HG03159 (cell line): ENCODE measurements around the gene FSTL4.

Experiments
- ATAC-seq: cut with Tn5 transposase; IDR thresholded peaks from one replicate; pipeline ENCODE4 v1.9.1; 2021; ENCODE audit warnings: mild to moderate bottlenecking, moderate library complexity; ENCODE audit not compliant: unreplicated experiment

Gene FSTL4

GRCh38 chr5:133520991-133521706 is 91.2 kb downstream of the FSTL4 start:
- ATAC-seq = no peak

DNA sequence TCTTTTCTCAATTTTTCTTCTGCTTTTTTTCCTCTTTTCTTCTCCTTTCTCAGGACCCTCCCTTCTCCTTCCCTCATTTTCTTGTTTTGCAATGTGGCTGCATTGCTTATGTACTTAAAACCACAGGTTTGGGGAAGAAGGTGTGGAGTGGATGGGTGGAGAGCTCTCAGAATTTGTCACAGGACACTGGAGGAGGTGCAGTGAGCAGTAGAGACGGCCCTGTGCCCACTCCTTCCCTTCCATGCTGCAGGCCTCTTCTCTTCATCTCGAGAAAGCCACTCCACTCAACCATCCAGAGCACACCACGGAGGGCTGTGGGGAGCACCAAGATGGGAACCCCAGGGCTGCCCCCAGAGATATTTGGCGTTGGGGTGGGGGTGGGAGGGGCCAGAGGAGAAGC is 92.3 kb downstream of the FSTL4 start:
- ATAC-seq = no peak

DNA sequence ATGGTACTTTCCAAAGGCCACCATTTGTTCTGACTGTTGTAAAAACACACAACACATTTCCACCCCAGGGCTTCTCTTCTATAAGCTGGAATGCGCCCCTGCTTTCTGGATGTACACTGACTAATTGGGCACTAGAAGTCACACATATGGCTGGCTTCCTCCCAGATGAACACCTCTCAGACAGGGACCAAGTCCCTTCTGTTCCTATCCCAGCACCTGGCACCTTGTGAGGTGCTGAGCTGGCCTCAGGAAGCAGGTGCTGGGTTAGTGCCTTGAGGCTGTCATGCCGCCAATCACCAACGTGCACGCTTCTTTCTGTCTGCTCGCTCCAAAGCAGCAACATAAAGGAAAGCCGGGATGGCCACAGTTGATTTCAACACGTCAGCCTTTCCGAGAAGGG is 93.2 kb downstream of the FSTL4 start:
- no peak for ATAC-seq

- ATAC-seq = no peak
Measured at GRCh38 chr5:133514456-133514855, 97.9 kb downstream of the FSTL4 start.

- no peak for ATAC-seq
Measured at GRCh38 chr5:133512896-133513295, 99.4 kb downstream of the FSTL4 start.

DNA sequence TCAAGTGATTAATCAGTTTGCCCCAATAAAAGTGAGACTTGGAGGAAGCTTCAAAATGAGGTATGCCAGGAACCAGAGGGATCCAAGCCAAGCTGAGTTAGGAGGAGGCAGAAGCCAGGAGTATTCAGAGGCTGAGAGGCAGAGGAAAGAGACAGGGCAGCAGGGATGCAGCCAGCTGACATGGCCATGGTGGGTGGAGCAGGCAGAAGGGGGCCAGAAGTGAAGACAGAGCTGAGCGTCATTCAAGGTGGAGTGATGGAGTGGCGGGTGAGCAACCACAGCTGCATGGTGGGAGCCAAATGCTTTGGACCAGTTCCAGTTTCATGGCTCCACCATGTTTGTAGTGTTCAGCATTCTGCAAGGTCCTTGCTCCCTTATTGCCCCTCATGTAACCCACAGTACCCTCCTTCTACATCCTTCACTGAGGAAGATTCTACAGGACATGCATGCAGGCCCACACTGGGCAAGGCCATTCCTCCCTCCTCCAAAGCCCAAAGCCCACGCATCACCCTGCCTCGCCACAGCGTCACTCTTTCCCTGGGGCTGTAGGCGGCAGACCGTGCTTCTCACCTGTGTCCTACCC is 100.6 kb downstream of the FSTL4 start:
- ATAC-seq = no peak

GRCh38 chr5:133510634-133511262 is 101.6 kb downstream of the FSTL4 start:
- ATAC-seq = no peak

GRCh38 chr5:133509742-133510079 is 102.6 kb downstream of the FSTL4 start:
- ATAC-seq = no peak

GRCh38 chr5:133508845-133509741 is 103.2 kb downstream of the FSTL4 start:
- no peak for ATAC-seq

DNA sequence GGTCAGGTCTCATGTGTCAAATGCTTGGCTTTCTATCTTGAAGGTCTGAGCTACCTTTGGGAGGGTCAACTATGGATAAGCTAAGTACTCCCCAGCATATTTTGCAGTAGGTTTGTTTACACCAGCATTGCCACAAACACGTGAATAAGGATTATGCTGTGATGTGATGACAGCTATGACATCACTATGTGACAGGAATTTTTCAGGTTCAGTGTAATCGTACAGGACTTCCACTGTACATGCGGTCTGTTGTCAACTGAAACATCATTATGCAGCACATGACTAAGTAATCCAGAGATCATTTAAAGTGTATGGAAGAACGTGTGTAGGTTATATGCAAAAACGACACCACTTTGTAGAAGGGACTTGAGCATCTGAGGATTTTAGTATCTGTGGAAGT is 104.0 kb downstream of the FSTL4 start:
- ATAC-seq = no peak

DNA sequence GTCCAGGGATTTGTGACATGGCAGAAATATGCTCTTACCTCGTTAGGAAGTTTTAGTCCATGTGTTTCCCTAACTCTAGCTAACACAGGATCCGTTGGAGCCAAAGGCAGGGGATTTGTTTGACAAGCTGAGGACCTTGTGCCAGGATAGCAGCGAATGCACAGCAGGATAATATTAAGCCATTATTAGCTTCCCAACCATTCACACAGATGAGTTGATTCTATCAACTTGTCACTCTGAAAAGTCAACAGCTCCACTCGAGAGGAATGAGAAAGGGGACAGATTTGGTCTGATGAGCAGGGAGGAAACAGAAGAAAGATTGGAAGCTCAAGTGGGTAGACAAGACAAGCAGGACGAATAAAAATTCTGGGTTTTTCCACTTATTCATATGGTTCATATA is 106.2 kb downstream of the FSTL4 start:
- ATAC-seq = no peak

DNA sequence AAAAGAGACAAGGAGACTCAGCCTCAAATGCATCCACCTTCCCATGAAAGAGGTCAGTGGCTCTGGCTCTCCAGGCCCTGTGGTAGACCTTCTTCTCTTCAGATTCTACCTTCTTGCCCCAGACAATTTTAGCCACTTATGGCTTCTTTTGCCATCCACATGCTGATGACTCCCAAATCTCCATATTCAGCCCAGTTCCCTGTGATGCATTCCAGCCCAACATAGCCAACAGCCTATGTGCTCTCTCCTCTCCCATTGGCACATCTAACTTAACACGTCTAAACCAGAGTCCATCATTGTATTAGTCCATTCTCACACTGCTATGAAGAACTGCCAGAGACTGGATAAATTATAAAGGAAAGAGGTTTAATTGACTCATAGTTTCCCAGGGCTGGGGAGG is 108.8 kb downstream of the FSTL4 start:
- ATAC-seq = no peak

DNA sequence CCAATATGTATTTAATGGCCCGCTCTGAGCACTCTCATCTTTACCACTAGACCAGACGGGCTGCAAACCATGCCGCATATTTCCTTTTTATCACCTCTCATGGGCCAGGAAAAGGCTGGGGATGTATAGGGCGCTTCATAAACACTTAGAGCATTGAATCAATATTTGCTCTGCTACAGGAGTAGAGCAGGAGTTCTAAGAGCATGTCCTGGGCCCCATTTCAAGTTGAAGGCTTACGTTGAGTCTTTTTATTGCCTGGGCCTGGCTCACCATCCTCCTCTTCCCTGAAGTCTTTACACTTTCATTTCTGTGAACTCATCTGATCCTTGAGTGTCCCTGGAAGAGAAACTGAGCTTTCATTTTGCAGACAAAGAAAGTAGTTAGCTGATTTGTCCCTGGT is 112.4 kb downstream of the FSTL4 start:
- no peak for ATAC-seq

- no peak for ATAC-seq
Measured at GRCh38 chr5:133497608-133498348, 114.6 kb downstream of the FSTL4 start.

DNA sequence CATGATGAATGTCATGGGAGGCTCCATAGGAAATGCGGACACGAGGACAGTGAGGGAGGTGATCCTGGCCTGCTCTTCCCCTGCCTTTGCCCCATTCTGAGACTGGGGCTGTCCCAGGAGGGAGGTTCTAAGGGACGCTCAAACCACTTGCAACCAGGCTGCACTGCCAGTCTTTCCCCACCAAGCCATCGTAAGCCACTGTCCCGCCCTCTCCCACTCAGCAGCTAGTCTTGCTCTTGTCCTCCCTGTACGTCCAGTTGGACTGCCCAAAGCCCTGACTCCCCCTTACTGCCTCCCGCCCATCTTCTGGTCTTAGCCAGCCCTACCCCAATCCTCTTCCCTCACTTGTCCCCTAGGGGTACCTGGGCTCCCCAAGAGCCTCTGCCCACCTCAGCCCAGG is 115.7 kb downstream of the FSTL4 start:
- ATAC-seq = no peak

DNA sequence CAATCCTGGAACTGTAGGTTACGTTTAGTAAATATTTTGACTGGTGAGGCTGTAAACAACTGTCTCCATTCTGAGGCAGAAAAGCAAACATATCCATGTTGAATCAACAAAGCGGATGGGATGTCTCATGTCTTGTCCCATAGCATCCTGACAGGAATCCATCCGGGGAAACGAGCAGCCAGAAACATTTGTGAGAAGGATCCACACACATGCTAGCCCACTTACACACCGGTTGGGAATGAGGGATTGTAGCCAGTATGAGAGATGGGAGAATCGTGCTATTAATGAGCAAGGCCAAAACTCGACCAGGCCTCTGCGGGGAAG is 117.5 kb downstream of the FSTL4 start:
- no peak for ATAC-seq

DNA sequence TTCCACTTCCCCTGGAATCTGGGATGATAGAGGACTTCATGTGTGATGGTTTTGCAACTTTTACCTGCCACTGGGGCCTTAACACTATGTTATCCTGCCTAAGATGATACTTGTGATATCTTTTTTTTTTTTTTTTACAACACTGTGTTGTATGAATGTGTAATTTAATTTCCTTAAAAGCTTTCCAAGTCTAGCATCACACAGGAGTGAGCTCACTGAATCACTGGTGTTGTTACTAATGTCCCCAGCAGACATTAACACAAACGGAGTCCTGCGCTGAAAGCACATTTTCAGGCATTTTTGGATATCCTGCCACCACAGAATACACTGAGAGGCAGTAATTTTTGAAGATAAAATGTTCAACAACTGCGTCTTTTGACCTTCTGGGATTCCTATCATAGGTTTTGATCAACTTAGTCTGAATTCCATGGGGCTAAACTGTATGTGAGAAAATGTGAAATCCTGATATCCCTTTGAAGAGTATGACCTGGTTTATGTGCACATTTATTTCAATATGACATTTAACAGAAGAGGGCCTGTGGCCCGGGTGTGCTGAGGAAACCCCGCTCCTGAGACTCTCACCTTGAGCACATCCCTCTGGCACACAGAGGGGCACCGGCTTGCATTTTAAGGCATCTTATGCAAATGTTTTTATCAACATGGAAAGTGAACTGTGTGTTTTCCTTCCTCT is 118.0 kb downstream of the FSTL4 start:
- no peak for ATAC-seq

- ATAC-seq = no peak
Measured at GRCh38 chr5:133489632-133490031, 122.7 kb downstream of the FSTL4 start.

DNA sequence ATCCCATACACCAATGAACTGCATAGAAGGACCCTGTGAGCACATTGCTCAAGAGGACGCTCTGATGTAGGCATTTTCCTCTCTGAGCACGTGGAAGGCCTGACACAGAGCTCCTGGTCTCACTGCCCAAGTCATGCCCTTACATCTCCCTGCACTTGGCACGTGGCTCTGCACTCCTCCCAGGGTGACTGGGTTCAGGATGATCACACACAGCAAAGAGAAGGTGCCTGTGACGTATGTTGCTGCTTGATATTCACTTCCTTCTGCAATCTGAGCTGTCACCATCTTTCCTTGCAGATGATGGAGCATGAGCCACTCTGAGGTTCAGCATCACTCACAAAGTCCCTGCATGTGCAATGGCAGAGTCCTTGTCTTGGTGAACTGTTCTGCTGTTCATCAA is 125.2 kb downstream of the FSTL4 start:
- ATAC-seq = no peak

GRCh38 chr5:133485468-133485867 is 126.9 kb downstream of the FSTL4 start:
- ATAC-seq = no peak
